Measurements from ENCODE around the gene B3GAT1.

B3GAT1 gene

DNA sequence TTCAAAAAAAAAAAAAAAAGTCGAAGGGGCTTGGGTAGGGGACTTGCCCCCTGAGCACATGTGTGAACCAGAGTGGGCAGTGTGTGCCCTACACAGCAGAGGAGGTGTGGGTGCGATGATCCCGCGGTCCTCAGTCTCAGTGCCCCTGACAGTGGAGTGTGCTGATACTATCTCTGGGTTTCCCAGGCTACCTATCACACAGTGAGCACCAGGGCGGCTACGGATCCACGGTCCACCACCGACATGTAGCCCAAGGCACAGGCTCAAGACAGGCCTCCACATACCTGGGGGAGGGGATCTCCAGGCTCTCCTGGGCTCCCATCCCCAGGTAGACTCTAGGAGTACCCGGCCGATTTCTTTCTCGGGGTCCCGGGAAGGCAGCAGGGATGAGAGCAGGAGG lies 9.1 kb downstream of the B3GAT1 start:
- no peaks in the 10 kb centered on the region for H3K36me3 Mint-ChIP-seq (ENCODE audit: low read depth)
- no peaks in the 10 kb centered on the region for H3K4me1 Mint-ChIP-seq
- H3K9me3 Mint-ChIP-seq: peaks cover 3% of the 10 kb centered on the region
- H3K27me3 Mint-ChIP-seq (ENCODE audit: low read depth): peaks cover 48% of the 10 kb centered on the region
- no peak overlapping the region for H3K4me3 Mint-ChIP-seq
- H3K27ac Mint-ChIP-seq: no peak overlapping the region
- TF ChIP-seq CTCF (IDR thresholded peaks at IDR 0.05; ENCODE audit: unreplicated experiment in 3 of 3): no peak

DNA sequence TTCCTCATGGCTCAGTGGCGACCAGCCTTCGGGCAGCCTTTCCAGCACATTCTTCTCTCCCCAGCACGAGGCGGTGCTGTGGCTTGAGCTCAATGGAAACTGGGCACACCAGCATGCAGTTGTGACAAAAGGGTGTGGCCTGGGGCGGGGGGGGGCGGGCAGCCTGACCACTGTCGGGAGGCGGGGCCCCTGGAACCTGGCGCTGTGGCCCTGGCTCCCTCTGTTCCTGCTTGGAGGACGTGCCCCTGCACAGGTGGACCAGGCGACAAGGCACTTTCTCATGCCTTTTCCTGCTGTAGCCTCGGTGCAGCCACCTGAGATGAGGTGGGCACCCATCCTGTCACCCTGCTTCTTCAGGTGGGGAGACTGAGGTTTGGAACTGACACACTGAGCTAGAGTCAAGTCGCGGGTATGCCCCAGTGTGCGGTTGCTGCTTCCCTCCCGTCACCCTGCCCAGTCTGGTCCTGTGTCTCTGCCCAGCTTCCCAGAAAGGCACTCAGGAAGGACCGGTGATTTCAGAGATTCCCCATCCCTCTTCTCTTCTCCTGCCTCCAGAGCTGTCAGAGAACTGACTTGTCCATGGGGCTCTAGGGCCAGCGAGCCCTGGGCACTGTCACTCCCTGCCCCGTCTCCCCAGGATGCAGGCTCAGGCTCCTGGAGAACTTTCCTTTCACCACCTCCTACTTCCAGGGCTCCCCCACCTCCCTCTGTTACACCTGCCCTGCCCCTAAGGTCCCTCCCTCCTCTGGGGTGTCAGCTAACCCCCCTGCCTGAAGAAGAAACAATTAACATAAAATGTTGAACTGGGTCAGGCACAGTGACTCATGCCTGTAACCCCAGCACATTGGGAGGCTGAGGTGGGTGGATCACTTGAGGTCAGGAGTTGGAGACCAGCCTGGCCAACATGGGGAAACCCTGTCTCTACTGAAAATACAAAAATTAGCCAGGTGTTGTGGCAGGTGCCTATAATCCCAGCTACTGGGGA lies 9.9 kb downstream of the B3GAT1 start:
- no peak for TF ChIP-seq CTCF (IDR thresholded peaks at IDR 0.05; ENCODE audit: unreplicated experiment in 3 of 3)
- no peak overlapping the region for H3K4me3 Mint-ChIP-seq
- H3K27ac Mint-ChIP-seq: no peak overlapping the region
- peaks cover 40% of the 10 kb centered on the region for H3K27me3 Mint-ChIP-seq (ENCODE audit: low read depth)
- H3K4me1 Mint-ChIP-seq: no peaks in the 10 kb centered on the region
- peaks cover 3% of the 10 kb centered on the region for H3K9me3 Mint-ChIP-seq
- H3K36me3 Mint-ChIP-seq (ENCODE audit: low read depth): no peaks in the 10 kb centered on the region

- Mint-ChIP-seq H3K4me1 (no peaks in the 10 kb centered on the region), H3K36me3 (ENCODE audit: low read depth) (no peaks in the 10 kb centered on the region), H3K9me3 (peaks cover 3% of the 10 kb centered on the region), H3K27ac (no peak overlapping the region), H3K27me3 (ENCODE audit: low read depth) (peaks cover 43% of the 10 kb centered on the region), H3K4me3 (no peak overlapping the region)
- no peak for TF ChIP-seq CTCF (IDR thresholded peaks at IDR 0.05; ENCODE audit: unreplicated experiment in 3 of 3)
Measured at GRCh38 chr11:134399996-134400395, 12.0 kb downstream of the B3GAT1 start.

- peaks cover 3% of the 10 kb centered on the region for H3K9me3 Mint-ChIP-seq
- H3K4me3 Mint-ChIP-seq: no peak overlapping the region
- no peaks in the 10 kb centered on the region for H3K36me3 Mint-ChIP-seq (ENCODE audit: low read depth)
- no peak for TF ChIP-seq CTCF (IDR thresholded peaks at IDR 0.05; ENCODE audit: unreplicated experiment in 3 of 3)
- peaks cover 37% of the 10 kb centered on the region for H3K27me3 Mint-ChIP-seq (ENCODE audit: low read depth)
- H3K4me1 Mint-ChIP-seq: no peaks in the 10 kb centered on the region
- no peak overlapping the region for H3K27ac Mint-ChIP-seq
Measured at GRCh38 chr11:134399293-134399654, 12.8 kb downstream of the B3GAT1 start.

DNA sequence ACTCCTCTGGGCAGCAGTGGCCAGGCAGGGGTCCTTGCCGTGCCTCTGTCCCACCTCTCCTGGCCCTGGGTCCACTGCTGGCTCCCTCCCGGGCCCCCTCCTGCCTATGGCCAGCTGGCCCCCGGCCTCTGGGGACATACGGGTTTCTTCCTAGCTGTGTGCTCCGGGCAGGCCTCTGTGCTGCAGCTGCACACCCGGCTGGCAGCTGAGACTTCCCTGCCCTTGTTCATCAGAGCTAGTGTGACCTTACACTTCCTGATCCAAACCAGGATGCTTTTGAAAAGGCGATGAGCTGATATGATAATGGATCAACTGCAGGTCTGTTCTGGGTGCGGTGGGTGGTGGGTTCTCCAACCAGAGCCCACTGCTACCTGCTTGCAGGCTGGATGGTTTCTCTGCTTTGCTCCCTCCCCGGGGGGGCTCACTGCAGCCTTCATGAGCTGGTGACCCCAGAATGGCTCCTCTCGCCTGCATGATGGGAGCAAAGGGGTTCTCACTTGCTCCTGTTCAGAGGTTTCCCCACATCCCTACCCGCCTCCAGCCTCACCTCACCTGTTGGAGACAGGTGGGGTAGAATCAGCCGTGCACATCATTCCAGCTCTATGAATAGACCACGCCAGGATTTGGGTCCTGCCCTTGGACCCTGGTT lies 13.3 kb downstream of the B3GAT1 start:
- TF ChIP-seq CTCF (IDR thresholded peaks at IDR 0.05; ENCODE audit: unreplicated experiment in 3 of 3): no peak
- no peak overlapping the region for H3K4me3 Mint-ChIP-seq
- H3K4me1 Mint-ChIP-seq: no peaks in the 10 kb centered on the region
- no peaks in the 10 kb centered on the region for H3K36me3 Mint-ChIP-seq (ENCODE audit: low read depth)
- H3K27ac Mint-ChIP-seq: no peak overlapping the region
- peaks cover 3% of the 10 kb centered on the region for H3K9me3 Mint-ChIP-seq
- peaks cover 33% of the 10 kb centered on the region for H3K27me3 Mint-ChIP-seq (ENCODE audit: low read depth)
